SU-DHL-6 (cell line): ENCODE measurements around the gene NAA80.

Source experiments
- EZH2phosphoT487 ChIP-seq: fragments of 200-600 bp; sonication (generic), shearing (Covaris generic); conservative IDR thresholded peaks from 2 replicates; pipeline ENCODE4 v1.6.1; 2018; ENCODE audit warnings: mild to moderate bottlenecking, antibody characterized with exemption, low read length, moderate library complexity, mixed read lengths
- TF ChIP-seq, protein P1 (sequence below): fragments of 200-600 bp; sonication (generic); IDR thresholded peaks from one replicate; pipeline ENCODE4 v1.5.1; 2017; ENCODE audit warnings: antibody characterized with exemption, mild to moderate bottlenecking, low read length, moderate library complexity; ENCODE audit not compliant: insufficient read depth, poor library complexity, severe bottlenecking

- TF ChIP-seq, protein P1, sequence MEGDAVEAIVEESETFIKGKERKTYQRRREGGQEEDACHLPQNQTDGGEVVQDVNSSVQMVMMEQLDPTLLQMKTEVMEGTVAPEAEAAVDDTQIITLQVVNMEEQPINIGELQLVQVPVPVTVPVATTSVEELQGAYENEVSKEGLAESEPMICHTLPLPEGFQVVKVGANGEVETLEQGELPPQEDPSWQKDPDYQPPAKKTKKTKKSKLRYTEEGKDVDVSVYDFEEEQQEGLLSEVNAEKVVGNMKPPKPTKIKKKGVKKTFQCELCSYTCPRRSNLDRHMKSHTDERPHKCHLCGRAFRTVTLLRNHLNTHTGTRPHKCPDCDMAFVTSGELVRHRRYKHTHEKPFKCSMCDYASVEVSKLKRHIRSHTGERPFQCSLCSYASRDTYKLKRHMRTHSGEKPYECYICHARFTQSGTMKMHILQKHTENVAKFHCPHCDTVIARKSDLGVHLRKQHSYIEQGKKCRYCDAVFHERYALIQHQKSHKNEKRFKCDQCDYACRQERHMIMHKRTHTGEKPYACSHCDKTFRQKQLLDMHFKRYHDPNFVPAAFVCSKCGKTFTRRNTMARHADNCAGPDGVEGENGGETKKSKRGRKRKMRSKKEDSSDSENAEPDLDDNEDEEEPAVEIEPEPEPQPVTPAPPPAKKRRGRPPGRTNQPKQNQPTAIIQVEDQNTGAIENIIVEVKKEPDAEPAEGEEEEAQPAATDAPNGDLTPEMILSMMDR = no peak
- TF ChIP-seq EZH2phosphoT487 = no peak
Measured at GRCh38 chr3:50289130-50289529, 10.1 kb downstream of the NAA80 start.
